Fibroblast of lung (primary cell): ENCODE measurements around the gene CABP4.

Source experiments
- EZH2 ChIP-seq: IDR thresholded peaks from 2 replicates; pipeline ENCODE4 v1.5.1; 2012; ENCODE audit warnings: low read length, control low read depth, mild to moderate bottlenecking; ENCODE audit errors: missing control alignments
- TF ChIP-seq, protein P1 (sequence below), 2 donors: IDR thresholded peaks in 1 of 2; conservative IDR thresholded peaks in 1 of 2; 1 replicate in 1 of 2; 2 replicates in 1 of 2; pipeline ENCODE4 v1.5.1; 2011 to 2012; ENCODE audit warnings: low read length in 2 of 2, control low read depth in 1 of 2, inconsistent platforms in 1 of 2, low read depth in 1 of 2, mild to moderate bottlenecking in 1 of 2

DNA sequence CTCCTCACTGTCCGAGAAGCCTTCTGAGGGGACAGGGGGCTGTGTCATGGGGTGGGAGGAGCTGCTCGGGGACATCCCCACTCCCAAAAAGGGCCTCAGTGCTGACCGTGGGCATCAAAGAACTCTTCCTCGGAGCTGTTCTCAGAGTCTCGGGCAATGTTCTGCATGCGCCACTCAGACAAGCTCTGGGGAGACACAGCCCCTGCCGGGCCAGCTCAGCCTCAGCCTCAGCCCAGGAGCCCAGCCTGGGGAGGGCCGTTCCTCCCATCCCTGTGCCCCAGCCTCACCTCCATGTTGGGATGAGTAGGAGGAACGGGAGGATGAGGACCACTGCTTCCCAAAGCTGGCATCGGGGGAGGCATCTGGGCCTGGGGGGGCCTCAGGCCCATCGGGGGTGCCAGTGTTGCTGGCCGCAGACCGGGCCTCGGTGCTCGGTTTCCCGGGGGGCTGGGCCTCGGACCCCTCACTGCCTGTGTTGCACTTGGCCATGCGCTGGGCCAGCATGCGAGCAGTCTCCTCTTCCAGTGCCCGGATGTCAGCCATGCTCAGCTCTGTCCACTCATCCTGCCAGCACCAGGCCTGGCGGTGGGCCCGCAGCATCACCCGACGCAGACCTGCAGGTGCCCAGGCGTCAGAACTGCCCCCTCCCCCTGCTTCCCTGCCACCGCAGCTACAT is 44.8 kb downstream of the CABP4 start:
- TF ChIP-seq, protein P1, sequence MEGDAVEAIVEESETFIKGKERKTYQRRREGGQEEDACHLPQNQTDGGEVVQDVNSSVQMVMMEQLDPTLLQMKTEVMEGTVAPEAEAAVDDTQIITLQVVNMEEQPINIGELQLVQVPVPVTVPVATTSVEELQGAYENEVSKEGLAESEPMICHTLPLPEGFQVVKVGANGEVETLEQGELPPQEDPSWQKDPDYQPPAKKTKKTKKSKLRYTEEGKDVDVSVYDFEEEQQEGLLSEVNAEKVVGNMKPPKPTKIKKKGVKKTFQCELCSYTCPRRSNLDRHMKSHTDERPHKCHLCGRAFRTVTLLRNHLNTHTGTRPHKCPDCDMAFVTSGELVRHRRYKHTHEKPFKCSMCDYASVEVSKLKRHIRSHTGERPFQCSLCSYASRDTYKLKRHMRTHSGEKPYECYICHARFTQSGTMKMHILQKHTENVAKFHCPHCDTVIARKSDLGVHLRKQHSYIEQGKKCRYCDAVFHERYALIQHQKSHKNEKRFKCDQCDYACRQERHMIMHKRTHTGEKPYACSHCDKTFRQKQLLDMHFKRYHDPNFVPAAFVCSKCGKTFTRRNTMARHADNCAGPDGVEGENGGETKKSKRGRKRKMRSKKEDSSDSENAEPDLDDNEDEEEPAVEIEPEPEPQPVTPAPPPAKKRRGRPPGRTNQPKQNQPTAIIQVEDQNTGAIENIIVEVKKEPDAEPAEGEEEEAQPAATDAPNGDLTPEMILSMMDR (conservative IDR thresholded peaks at IDR 0.05 in 1 of 2, IDR thresholded peaks at IDR 0.05 in 1 of 2; ENCODE audit: low read depth in 1 of 2, low read length in 2 of 2): no peak
- no peak for TF ChIP-seq EZH2
